K562 (cell line): ENCODE data around the gene TNIK. TPM values are rescaled to one million over a fixed set of nuclear protein-coding genes. Genes with fewer than 3 reads are reported as not detected.

ENCODE experiments used
- ATAC-seq: fragments of 200-7000 bp; cut with Tn5 transposase; 3 replicates; pipeline ENCODE4 v1.9.1; 2020; ENCODE audit warnings: moderate library complexity
- BruUV-seq: library from RNA; stranded (reverse); fragments of 400-500 nt; replicated peaks from 2 replicates; lab custom pipeline; 2021; lab: Mats Ljungman, UMichigan
- CTCF ChIA-PET: fragments of 300-600 bp; formaldehyde crosslinking; extraction: SDS; loops from one replicate; lab custom pipeline; 2021; ENCODE audit warnings: low intra/inter-chr PET ratio; lab: Yijun Ruan, JAX
- POLR2A ChIA-PET: fragments of 300-600, 350-650 bp; sonication (Branson Sonifier 250); formaldehyde crosslinking; extraction: SDS; loops from one replicate; lab custom pipeline; 2021; ENCODE audit warnings: antibody characterized with exemption, inconsistent platforms; lab: Yijun Ruan, JAX
- DNase-seq, 4 experiments: peaks; one replicate each; pipeline versions ENCODE4 v3.0.0 to v3.0.0-alpha.2; 2011 to 2018; ENCODE audit warnings: low spot score in 3 of 4, mixed read lengths in 3 of 4; ENCODE audit errors: extremely low read depth in 1 of 4
- FAIRE-seq: peaks from 2 replicates; lab custom pipeline; 2011; peaks lifted over from hg19 to GRCh38; lab: Jason Lieb, UNC
- H2AFZ ChIP-seq: 2 replicates; pipeline ENCODE4 v1.6.0; 2011; ENCODE audit warnings: low read depth, low read length, control low read depth, inconsistent platforms
- H3K27ac ChIP-seq: fragments of 200-600 bp; 3 replicates; pipeline ENCODE4 v1.8.0; 2011; ENCODE audit warnings: low read depth, mild to moderate bottlenecking, control low read depth, inconsistent platforms, low read length, moderate library complexity, mixed read lengths; ENCODE audit errors: extremely low read depth
- H3K27me3 ChIP-seq, 2 experiments: fragments of 300-600 bp in 1 of 2; 2 replicates in 1 of 2; 3 replicates in 1 of 2; pipeline versions ENCODE4 v1.6.0 to v1.8.0; 2011; ENCODE audit warnings: inconsistent platforms in 2 of 2, low read length in 2 of 2, mild to moderate bottlenecking in 1 of 2, mixed read lengths in 1 of 2, moderate library complexity in 1 of 2; ENCODE audit not compliant: control insufficient read depth in 2 of 2, insufficient read depth in 2 of 2
- H3K36me3 ChIP-seq: fragments of 300-600 bp; 3 replicates; pipeline ENCODE4 v1.8.0; 2011; ENCODE audit warnings: mild to moderate bottlenecking, low read length, inconsistent platforms; ENCODE audit not compliant: control insufficient read depth, insufficient read depth
- H3K4me1 ChIP-seq, 2 experiments: fragments of 200-600 bp in 1 of 2; replicated peaks in 1 of 2; 2 replicates in 1 of 2; 3 replicates in 1 of 2; pipeline versions ENCODE4 v1.5.1 to v1.8.0; 2011; ENCODE audit warnings: inconsistent platforms in 2 of 2, low read length in 2 of 2, mild to moderate bottlenecking in 1 of 2, mixed read lengths in 1 of 2, moderate library complexity in 1 of 2; ENCODE audit not compliant: control insufficient read depth in 2 of 2, insufficient read depth in 2 of 2
- H3K4me2 ChIP-seq: 2 replicates; pipeline ENCODE4 v1.6.1; 2011; ENCODE audit warnings: low read length, control low read depth, inconsistent platforms, mixed read lengths; ENCODE audit not compliant: insufficient read depth
- H3K4me3 ChIP-seq: fragments of 200-600 bp; sonication (generic), shearing (Covaris generic); 2 replicates; pipeline ENCODE4 v1.5.1; 2016; ENCODE audit warnings: control low read depth, inconsistent platforms
- H3K79me2 ChIP-seq: fragments of 200-600 bp; 3 replicates; pipeline ENCODE4 v1.8.0; 2011; ENCODE audit warnings: low read length, inconsistent platforms; ENCODE audit not compliant: control insufficient read depth, insufficient read depth
- H3K9ac ChIP-seq, 2 experiments: 2 replicates each; pipeline versions ENCODE4 v1.6.0 to v1.6.1; 2011; ENCODE audit warnings: low read depth in 2 of 2, low read length in 2 of 2, control low read depth in 1 of 2, inconsistent platforms in 1 of 2, mild to moderate bottlenecking in 1 of 2, mixed read lengths in 1 of 2; ENCODE audit not compliant: insufficient read depth in 1 of 2
- H3K9me1 ChIP-seq: one replicate; pipeline ENCODE4 v1.6.0; 2011; ENCODE audit warnings: inconsistent platforms, mild to moderate bottlenecking, low read length, moderate library complexity; ENCODE audit not compliant: control insufficient read depth, insufficient read depth
- H3K9me3 ChIP-seq: replicated peaks from 2 replicates; pipeline ENCODE4 v1.5.1; 2011; ENCODE audit warnings: low read depth, low read length, inconsistent platforms; ENCODE audit not compliant: control insufficient read depth, insufficient read depth
- H4K20me1 ChIP-seq: replicated peaks from 2 replicates; pipeline ENCODE4 v1.6.1; 2011; ENCODE audit warnings: low read length, inconsistent platforms, mixed read lengths; ENCODE audit not compliant: control insufficient read depth, insufficient read depth
- CBFA2T3 ChIP-seq: fragments of 450-650 bp; IDR thresholded peaks from 2 replicates; pipeline ENCODE4 v1.6.1; 2017
- CHCHD3 ChIP-seq: fragments of 250-450 bp; sonication (Bioruptor Pico); IDR thresholded peaks from 2 replicates; pipeline ENCODE4 v2.1.2; 2022; ENCODE audit warnings: mild to moderate bottlenecking
- DACH1 ChIP-seq: fragments of 450-650 bp; IDR thresholded peaks from 2 replicates; pipeline ENCODE4 v1.6.1; 2018; ENCODE audit not compliant: partially characterized antibody
- HDAC1 ChIP-seq, 2 experiments: fragments of 450-650 bp; IDR thresholded peaks; 2 replicates each; pipeline ENCODE4 v1.6.1; 2016 to 2017; ENCODE audit warnings: inconsistent platforms in 1 of 2, mild to moderate bottlenecking in 1 of 2, moderate library complexity in 1 of 2
- PHB ChIP-seq: fragments of 250-450 bp; sonication (Bioruptor Pico); IDR thresholded peaks from 2 replicates; pipeline ENCODE4 v1.5.0; 2021
- POLR2A ChIP-seq: fragments of 450-650 bp; conservative IDR thresholded peaks from 2 replicates; pipeline ENCODE4 v1.6.1; 2016
- SIN3A ChIP-seq, 2 experiments: fragments of 150-350 bp in 1 of 2; IDR thresholded peaks; 2 replicates each; pipeline ENCODE4 v1.6.1; 2011 to 2016; ENCODE audit warnings: borderline replicate concordance in 2 of 2, low read depth in 2 of 2, low read length in 2 of 2, mild to moderate bottlenecking in 2 of 2, moderate library complexity in 2 of 2; ENCODE audit not compliant: control insufficient read depth in 1 of 2
- SMAD2 ChIP-seq: fragments of 150-350 bp; IDR thresholded peaks from 2 replicates; pipeline ENCODE4 v1.6.1; 2014; ENCODE audit warnings: low read depth, mild to moderate bottlenecking, low read length
- SMARCA4 ChIP-seq: fragments of 450-650 bp; IDR thresholded peaks from 2 replicates; pipeline ENCODE4 v1.6.1; 2016
- SRSF9 ChIP-seq: fragments of 200-400 bp; formaldehyde crosslinking; IDR thresholded peaks from 2 replicates; pipeline ENCODE4 v1.6.1; 2017; ENCODE audit warnings: low read depth, low read length, borderline replicate concordance
- TCF7 ChIP-seq: sonication (generic); IDR thresholded peaks from 2 replicates; pipeline ENCODE4 v1.6.1; 2016; ENCODE audit warnings: antibody characterized with exemption, borderline replicate concordance
- ZNF124 ChIP-seq: sonication (generic); formaldehyde crosslinking; IDR thresholded peaks from 2 replicates; pipeline ENCODE4 v1.8.1; 2022; ENCODE audit warnings: missing genetic modification reagents
- ZNF197 ChIP-seq: fragments of 200-800 bp; sonication (Bioruptor generic); IDR thresholded peaks from 2 replicates; pipeline ENCODE4 v1.6.1; 2016; ENCODE audit warnings: low read depth, missing genetic modification characterization, missing compliant biosample characterization
- ZNF239 ChIP-seq: fragments of 250-450 bp; sonication (Bioruptor Pico); IDR thresholded peaks from 2 replicates; pipeline ENCODE4 v1.4.0; 2020; ENCODE audit warnings: mild to moderate bottlenecking
- ZNF77 ChIP-seq: fragments of 250-450 bp; sonication (Bioruptor Pico); IDR thresholded peaks from 2 replicates; pipeline ENCODE4 v1.5.0; 2020
- ZZZ3 ChIP-seq: fragments of 450-650 bp; IDR thresholded peaks from 2 replicates; pipeline ENCODE4 v1.6.1; 2016; ENCODE audit warnings: antibody characterized with exemption, mild to moderate bottlenecking, moderate library complexity
- WGBS: fragments of 100-300 bp; shearing (Covaris generic); methylation state at CpG from one replicate; pipeline ENCODE4 v1.1.6; 2016; ENCODE audit warnings: low coverage, mixed read lengths; ENCODE audit not compliant: insufficient coverage; ENCODE audit errors: missing lambda C conversion rate; 5-methylcytosine and 5-hydroxymethylcytosine counted together
- in situ Hi-C: fragments of 300-500 bp; cut with MboI; formaldehyde crosslinking; loops from 4 replicates; pipeline ENCODE4 v1.15.0; 2018; ENCODE audit warnings: inconsistent platforms, mixed read lengths
- intact Hi-C: fragments of 100-400 bp; cut with micrococcal nuclease; formaldehyde crosslinking; loops from 2 replicates; pipeline ENCODE4 v1.14.2; 2022
- polyA plus RNA-seq, 8 experiments: library from polyadenylated mRNA; depleted of rRNA in 4 of 8; stranded (reverse) in 5 of 8; unstranded in 3 of 8; fragments of >200 nt; fragmentation: Nextera tagmentation in 2 of 8; fragmentation: Illumina TruSeq in 1 of 8; extraction: Ambion mirVana in 2 of 8; extraction: Trizol in 1 of 8; gene quantifications; 2 replicates each; pipeline versions ENCODE4 v1.2.1 to v1.2.3, GENCODE V29; 2011 to 2014; ENCODE audit warnings: inconsistent platforms in 1 of 8, missing spikeins in 1 of 8
- total RNA-seq, 7 experiments: library from RNA; depleted of rRNA in 6 of 7; stranded (reverse); fragments of >200 nt in 6 of 7; fragmentation: Illumina TruSeq in 2 of 7; extraction: Trizol in 2 of 7; gene quantifications; 2 replicates each; pipeline versions ENCODE4 v1.2.1 to v1.2.3, GENCODE V29; 2011 to 2021; ENCODE audit warnings: low replicate concordance in 1 of 7
- TF ChIP-seq, protein P1 (sequence below): sonication (generic); formaldehyde crosslinking; IDR thresholded peaks from 2 replicates; pipeline ENCODE4 v1.8.0; 2022; ENCODE audit warnings: mild to moderate bottlenecking, missing genetic modification reagents, borderline replicate concordance
- TF ChIP-seq, protein P2 (sequence below): fragments of 450-650 bp; formaldehyde crosslinking; conservative IDR thresholded peaks from 2 replicates; pipeline ENCODE4 v1.4.0; 2022; ENCODE audit warnings: mild to moderate bottlenecking, missing genetic modification characterization
- TF ChIP-seq, protein P3 (sequence below): sonication (generic); formaldehyde crosslinking; IDR thresholded peaks from 2 replicates; pipeline ENCODE4 v1.8.0; 2022; ENCODE audit warnings: missing genetic modification reagents, mild to moderate bottlenecking, borderline replicate concordance

Gene TNIK
- total and polyA plus RNA-seq, 9 of the 15 experiments (the other 6 are each of a cell fraction or from before 2014, with no cell fraction given), result 6.6 to 39.0 (median 24.7) TPM

DNA sequence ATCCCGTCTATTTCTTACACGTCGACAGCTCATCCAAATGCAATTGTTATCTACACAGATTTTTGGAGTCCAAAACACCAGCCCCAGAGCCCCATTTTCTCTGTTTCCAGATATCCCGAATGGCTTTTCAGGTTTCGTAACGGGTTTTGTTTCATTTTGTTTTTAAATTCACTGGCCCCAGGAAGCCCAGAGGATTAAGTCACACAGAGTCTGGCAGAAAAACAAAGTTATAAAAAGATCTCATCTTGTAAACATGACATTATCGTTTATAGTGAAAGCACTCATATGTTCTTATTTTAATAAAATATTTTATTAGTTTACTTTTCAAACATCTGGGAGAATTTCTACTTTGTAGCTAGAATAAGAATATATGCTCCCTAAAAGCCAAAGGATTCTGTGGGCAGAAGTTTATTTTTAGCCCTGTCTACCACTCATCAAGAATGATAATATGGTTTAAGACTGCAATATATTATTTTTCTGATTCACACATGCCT, 284.4 kb downstream of the TNIK start:
- Histone ChIP-seq H3K9me3 (no peaks in the 10 kb centered on the region), H3K9me1 (peaks cover 4% of the 10 kb centered on the region), H3K4me3 (no peak overlapping the region), H3K27me3 (no peaks in the 10 kb centered on the region)
- FAIRE-seq (no peak), ATAC-seq (no peak), DNase-seq (no peak)
- CTCF ChIA-PET, result no interaction called here
- WGBS, result 93% methylated on average over 7 of the region's 7 CpGs
- BruUV-seq, result no TSS peak
- TF ChIP-seq, protein P1, sequence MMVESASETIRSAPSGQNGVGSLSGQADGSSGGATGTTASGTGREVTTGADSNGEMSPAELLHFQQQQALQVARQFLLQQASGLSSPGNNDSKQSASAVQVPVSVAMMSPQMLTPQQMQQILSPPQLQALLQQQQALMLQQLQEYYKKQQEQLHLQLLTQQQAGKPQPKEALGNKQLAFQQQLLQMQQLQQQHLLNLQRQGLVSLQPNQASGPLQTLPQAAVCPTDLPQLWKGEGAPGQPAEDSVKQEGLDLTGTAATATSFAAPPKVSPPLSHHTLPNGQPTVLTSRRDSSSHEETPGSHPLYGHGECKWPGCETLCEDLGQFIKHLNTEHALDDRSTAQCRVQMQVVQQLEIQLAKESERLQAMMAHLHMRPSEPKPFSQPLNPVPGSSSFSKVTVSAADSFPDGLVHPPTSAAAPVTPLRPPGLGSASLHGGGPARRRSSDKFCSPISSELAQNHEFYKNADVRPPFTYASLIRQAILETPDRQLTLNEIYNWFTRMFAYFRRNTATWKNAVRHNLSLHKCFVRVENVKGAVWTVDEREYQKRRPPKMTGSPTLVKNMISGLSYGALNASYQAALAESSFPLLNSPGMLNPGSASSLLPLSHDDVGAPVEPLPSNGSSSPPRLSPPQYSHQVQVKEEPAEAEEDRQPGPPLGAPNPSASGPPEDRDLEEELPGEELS (CRISPR knock-in tag), result no peak
- TF ChIP-seq SMAD2, result no peak
- TF ChIP-seq CHCHD3, result no peak
- no peak for TF ChIP-seq SMARCA4
- no peak for TF ChIP-seq ZNF124
- no peak for TF ChIP-seq SRSF9
- no peak for TF ChIP-seq SIN3A (IDR thresholded peaks at IDR 0.05; ENCODE audit: borderline replicate concordance in 2 of 2, control insufficient read depth in 1 of 2, low read depth in 2 of 2, low read length in 2 of 2)
- TF ChIP-seq ZNF77, result no peak
- no peak for TF ChIP-seq DACH1
- TF ChIP-seq, protein P2, sequence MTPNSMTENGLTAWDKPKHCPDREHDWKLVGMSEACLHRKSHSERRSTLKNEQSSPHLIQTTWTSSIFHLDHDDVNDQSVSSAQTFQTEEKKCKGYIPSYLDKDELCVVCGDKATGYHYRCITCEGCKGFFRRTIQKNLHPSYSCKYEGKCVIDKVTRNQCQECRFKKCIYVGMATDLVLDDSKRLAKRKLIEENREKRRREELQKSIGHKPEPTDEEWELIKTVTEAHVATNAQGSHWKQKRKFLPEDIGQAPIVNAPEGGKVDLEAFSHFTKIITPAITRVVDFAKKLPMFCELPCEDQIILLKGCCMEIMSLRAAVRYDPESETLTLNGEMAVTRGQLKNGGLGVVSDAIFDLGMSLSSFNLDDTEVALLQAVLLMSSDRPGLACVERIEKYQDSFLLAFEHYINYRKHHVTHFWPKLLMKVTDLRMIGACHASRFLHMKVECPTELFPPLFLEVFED, result no peak
- no peak for TF ChIP-seq PHB (CRISPR knock-in tag)
- TF ChIP-seq ZZZ3, result no peak
- no peak for TF ChIP-seq TCF7
- no peak for TF ChIP-seq POLR2A
- TF ChIP-seq ZNF239 (CRISPR knock-in tag), result no peak
- no peak for TF ChIP-seq ZNF197
- TF ChIP-seq, protein P3, sequence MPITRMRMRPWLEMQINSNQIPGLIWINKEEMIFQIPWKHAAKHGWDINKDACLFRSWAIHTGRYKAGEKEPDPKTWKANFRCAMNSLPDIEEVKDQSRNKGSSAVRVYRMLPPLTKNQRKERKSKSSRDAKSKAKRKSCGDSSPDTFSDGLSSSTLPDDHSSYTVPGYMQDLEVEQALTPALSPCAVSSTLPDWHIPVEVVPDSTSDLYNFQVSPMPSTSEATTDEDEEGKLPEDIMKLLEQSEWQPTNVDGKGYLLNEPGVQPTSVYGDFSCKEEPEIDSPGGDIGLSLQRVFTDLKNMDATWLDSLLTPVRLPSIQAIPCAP, result no peak
- TF ChIP-seq HDAC1 (IDR thresholded peaks at IDR 0.05), result no peak
- TF ChIP-seq CBFA2T3, result no peak
- TF ChIP-seq, all 486 proteins: peak for 0
- no peak overlapping the region for H3K9ac ChIP-seq
- H4K20me1 ChIP-seq, result no peaks in the 10 kb centered on the region
- H3K27ac ChIP-seq, result no peak overlapping the region
- no peaks in the 10 kb centered on the region for H3K79me2 ChIP-seq
- H3K4me1 ChIP-seq, result peaks cover 0 to 10% of the 10 kb centered on the region in 2 experiments; a peak in 3 of 5 replicates
- in situ Hi-C loops (no loop called here), intact Hi-C loops (no loop called here)
- peaks cover 23% of the 10 kb centered on the region; the same call in 2 of the 3 replicates for H3K36me3 ChIP-seq
- H2AFZ ChIP-seq, result no peak overlapping the region
- H3K4me2 ChIP-seq, result no peak overlapping the region
- POLR2A ChIA-PET, result interaction anchor here (0.5 kb wide), 1 partner anchor 82 kb away, joined by 3 read pairs; no protein-coding TSS in a partner anchor
